Activated CD8-positive, alpha-beta memory T cell treated with anti-CD3 and anti-CD28 coated beads, Interleukin-2, amount 50 U/mL, for 24 hours (primary cell): ENCODE measurements around the gene TUT1.
"Not testable (repeated sequence)": the region's sequence is repeated elsewhere in the genome, so short reads cannot be mapped to it uniquely, and the experiment has no call there.

Experiments used
- DNase-seq: peaks from one replicate; pipeline ENCODE4 v3.0.0-alpha.2; 2020; ENCODE audit errors: extremely low read depth

The TUT1 gene

DNA sequence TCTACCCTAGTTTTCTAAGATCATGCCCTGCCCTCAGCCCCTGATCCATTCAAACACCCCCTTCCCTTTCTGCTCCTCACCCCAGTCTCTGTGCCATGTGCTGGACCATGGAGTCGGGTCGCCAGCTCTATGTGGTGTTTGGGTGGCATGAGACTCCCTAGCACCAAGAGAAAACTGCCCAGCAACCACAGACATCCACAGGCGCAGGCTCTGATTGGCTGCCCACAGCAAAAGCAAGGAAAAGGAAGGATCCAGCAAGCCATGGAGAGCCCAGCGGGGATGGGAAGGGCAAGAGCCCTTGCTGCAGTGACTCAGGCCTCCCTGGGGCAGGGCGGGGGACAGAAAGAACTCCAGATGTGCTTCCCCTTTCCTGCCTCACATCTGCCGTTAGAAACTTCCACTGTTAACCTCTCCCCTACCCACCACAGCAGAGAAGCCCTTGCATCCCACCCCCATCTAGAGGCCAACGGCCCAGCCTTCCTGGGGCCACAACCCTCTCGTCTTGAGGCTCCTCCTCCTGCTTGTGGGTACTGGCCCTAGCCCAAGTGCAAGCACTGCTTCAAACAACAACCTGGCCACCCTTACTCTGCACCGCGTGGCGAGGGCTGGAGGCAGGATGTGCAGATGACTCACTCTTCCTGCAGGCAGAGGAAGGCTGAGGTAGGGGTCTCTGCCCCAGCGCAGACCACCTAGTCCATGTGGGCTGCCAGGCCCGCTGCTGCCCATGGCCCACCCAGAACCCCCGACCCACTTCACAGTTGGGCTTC is 35.0 kb downstream of the TUT1 start:
- DNase-seq = no peak

DNA sequence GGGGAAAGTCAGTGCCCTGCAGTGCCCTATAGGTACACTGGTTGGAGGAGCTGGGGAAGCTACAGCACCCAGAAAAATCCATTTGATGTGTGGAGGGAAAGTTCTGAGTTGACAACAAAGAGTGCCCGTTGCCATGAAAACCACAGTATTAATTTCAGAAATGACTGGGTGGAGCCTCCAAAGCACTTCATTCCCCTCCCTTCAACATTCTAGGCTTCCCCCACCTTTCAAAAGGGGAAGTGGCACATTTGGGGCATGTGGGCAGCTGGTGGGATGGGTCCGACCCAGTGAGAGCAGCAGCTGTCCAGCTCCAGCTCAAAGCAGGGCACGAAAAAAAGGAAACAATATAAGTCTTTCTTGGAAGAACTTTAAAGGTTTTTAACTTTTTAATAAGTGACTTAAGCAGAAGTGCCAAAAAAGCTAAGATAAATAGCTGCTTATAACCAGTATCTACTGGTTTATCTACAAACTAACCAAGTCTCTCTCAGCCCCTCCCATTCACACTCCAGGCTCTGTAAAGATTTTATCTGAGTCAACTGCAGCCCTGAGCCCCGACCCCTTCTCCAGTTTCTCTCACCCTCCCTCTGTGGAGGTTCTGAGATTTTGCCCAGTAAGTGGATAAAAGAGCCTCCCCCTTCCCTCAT is 35.7 kb downstream of the TUT1 start:
- no peak for DNase-seq

DNA sequence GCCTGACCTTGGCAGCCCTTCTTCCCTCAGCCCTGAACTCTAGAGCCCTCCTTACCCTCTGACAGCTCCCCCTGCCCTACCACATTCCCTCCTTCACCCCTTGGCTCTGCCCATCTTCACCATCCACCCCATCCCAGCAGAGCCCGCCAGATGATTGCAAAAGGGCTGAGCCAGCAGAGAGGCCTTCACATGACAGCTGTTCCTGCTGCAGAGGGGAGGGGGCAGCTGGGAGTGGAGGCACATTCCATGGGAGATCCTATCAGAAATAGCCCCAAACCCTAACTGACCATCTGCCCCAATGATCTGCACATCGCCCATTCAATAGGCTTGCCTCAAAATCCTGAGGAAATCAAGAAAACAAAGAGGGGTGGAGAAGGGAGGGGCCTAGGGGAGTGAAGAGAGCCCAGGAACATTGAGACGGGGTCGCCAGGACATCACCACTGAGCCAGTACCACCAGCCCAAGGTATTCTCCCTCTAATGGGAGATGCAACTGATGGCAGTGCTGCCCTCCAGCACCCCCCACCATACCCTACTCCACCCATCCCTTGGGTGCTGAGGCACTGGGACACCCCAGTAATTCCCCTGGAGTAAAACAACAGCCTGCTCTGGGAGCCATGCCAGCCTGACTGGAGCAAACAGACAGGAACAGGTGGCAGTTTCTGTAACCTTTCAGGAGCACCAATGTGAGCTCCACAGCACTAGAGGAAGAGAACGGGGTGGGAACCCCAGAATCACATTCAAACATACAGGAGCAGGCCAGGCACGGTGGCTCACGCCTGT is 36.7 kb downstream of the TUT1 start:
- no peak for DNase-seq

DNA sequence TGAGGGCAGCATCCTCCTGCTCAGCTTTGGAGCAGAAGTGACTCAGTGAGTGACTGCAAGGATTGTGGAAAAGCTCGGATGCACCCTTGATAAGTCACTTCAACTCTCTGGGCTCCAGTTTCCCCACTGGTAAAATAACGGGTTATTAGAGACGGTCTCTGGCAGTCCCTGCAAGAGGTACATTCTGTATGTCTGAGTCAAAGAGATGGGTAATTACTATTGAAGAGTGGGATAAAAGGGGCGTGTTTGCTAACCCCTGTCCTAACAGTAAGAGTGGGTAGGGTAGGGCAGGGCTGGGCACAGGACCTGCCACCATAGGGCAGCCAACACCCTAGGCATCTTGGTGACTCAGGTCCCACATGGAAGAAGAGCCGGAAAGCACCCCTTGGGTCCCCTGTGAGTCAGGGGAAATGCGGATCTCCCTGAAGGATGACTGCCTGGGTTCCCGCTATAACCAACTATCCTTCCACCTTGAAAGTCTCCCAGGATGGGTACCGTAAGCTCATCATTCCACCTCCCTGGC is 37.4 kb downstream of the TUT1 start:
- DNase-seq = no peak

DNA sequence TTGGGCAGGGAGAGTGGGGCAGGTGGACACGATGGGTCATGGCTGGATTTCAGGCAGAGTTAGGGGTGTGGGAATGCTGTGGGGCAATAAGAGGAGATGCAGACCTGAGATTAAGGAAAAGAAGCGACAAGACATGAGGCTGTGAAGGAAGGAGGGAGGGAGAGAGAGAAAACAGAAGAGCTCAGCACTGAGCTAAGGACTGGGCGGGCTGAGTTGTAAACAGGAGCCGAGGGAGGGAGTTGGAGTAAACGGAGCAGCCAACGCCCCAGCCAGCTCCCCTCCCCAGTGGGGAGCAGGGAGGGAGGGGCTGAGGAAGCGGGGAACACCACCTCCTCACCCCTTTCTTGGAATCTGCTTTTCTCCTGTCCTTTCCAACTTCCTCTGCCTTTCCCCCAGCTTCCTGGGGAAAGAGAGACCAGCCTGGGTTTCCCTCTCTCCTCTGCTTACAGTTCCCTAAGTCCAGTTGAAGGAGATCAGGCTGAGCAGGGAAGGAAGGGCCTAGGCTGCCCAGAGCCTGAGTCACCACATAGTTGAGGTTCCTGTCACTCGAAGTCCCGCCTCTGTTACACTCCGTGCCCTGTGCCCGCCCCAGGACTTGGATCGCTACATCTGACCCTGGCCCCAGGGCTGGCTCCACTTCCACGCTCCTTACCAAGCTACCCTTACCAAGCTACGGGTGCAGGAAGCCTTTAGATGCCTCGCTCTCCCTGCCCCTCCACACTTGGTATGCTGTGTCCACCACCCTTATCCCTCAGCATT is 38.1 kb downstream of the TUT1 start:
- DNase-seq = no peak

DNA sequence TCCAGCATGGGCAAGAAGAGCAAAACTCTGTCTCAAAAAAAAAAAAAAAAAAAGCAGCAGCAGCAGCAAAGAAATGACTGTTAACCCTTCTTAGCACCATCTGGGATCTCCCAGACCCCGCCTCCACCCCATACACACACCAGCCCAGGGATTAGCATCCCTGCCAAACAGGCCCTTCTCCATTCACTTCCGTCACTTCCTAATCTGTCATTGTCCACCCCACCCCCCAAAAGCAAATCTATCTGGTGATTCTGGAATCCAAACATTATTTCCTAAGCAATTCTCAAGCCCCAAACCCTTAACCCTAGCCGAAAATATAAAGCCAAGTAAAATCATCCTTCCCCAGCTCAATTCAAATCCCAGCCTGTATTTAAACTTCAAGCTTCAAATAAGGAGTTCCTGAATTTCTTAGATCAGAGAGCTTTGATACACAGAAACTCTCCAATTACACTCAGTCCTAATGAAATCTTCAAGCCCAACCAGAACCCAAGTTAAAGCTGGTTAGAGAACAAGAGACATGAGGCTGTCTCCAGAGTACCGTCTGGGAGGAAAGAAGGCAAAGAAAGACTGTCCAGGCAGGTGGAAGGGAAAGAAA is 38.7 kb downstream of the TUT1 start:
- no peak for DNase-seq

DNA sequence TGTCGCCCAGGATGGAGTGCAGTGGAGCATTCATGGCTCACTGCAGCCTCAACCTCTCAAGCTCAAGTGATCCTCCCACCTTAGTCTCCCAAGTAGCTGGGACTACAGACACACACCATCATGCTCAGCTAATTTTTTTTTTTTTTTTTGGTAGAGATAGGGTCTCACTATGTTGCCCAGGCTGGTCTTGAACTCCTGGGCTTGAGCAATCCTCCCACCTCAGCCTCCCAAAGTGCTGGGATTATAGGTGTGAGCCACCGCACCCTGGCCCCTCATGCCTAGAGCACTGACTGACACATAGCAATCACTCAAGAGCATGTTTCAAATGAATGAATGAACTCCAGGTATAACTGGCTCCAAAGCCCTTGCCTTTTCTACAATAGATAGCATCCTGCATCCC is 40.8 kb downstream of the TUT1 start:
- DNase-seq = not testable (repeated sequence)

DNA sequence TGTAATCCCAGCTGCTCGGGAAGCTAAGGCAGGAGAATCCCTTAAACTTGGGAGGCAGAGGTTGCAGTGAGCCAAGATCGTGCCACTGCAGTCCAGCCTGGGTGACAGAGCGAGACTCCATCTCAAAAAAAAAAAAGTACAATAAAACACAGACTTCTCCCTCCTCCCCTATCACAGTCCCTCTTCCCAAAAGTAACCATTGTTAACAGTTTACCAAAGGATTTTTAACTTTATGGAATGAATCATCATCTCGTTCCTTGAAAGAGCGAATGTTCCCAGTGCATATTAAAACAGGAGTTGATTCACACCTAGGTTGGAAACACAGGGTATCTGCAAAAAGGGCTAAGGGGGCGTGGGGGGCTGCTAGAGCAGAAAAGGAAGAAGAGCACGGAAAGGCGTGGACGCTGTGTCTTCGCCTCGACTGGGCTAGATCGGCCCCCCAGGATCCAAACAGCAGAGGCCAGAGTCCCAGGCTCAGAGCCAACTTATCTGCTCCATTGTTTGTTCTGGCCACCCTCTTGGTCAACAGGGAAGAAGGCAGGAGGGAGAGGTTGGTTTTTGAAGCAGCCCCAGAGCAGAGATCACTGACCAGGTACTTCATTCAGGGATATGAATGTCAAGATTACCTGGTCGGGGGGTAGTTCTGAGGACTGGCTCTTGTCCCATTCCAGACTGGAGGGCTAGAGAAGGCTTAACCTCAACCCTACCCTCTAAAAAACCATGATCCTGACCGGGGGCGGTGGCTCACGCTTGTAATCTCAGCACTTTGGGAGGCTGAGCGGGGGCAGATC is 42.6 kb downstream of the TUT1 start:
- DNase-seq = no peak

DNA sequence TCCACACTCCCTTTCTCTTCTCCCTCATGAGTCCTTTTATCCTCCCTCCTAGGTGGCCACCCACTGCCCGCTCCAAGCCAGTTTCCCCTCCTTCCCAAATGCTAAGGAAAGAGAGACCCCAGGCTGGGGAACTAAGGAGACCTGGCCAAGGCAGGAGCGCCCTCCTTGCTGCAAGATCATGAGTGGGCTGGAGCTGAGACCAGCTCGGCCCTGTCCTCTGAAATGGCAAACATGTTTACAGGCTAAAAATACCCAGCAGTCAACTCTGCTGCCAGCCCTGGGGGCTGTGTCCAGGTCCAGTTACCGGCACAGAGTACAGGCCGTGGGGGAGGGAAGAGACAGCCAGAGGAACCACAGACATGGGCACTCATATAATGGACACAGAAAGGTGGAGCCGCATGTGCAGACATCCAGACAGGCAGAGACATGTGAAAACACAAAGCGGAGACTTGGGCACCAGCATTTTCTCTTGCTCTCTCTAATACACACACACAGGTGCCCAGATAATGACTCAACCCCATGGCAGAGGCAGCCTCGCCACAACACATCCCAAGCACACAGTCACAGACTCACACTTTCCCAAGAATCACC is 43.5 kb downstream of the TUT1 start:
- DNase-seq = no peak

DNA sequence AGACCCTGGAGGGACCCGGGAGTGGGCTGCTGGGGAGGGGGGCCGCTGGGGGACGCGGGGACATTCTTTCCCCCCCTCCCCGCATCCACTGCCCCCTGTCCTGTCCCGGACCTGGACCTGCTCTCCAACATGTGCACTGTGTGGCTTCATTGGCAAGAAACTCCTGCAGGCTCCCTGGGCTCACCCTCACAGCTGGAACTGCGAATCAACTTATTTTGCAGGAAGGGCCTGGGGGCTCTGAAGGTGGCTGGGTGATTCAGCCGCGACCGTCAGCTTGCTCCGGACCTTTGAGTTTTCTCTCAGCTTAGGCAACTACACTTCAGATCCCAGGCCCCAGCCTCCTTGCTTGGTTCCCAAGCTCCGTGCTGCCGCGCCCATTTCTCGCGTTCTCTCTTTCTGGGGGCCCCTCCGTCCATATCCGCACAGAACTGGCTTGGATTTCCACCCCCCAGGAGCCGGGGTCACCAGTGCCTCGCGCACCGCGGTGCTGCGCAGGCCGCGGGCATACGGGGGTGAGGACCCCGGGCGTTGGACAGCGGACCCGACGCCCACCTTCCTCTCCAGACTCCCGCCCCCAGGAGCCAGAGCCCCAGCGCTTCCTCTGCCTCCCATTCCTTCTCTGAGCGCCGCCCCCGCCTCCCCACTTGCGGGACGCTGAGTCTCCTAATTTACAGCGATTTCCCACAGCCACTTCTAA is 44.2 kb downstream of the TUT1 start:
- DNase-seq = no peak

DNA sequence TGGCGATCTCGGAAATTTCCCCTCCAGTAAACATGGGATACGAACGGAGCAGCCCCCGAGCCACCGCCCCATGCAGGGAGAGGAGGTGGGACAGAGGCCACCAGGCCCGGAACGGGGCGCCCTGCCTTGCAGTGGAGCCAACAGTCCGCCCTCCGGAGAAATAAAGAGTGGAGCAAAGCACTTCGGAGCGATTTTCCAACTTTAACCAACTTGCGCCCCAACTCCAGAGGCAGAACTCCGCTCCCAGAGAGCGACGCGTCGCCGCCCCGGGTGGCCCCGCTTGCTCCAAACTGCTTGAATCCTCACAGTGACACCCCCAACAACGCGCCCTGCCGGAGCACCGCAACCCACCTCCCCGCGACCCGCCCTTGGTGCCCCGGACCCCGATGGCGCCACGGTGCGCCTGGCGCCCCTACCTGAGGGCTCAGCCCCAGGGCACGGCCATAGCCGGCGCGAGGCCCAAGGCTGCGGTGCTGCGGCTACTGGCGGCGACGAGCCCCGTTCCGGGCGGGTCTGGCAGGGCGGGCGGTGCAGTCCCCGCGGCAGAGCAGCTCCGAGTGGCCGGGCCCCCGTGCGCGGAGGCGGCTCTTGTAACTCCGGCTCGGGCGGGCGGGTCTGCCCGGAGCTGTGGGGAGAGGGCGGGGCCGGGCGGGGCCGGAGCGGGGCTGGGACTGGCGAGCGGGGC is 44.9 kb downstream of the TUT1 start, which contains the start of gene AHNAK:
TSS of gene AHNAK (minus strand) at position 563 of the 685 bp plus-strand sequence. CDS start 10,708 bp downstream, outside the sequence.
- DNase-seq = no peak

DNA sequence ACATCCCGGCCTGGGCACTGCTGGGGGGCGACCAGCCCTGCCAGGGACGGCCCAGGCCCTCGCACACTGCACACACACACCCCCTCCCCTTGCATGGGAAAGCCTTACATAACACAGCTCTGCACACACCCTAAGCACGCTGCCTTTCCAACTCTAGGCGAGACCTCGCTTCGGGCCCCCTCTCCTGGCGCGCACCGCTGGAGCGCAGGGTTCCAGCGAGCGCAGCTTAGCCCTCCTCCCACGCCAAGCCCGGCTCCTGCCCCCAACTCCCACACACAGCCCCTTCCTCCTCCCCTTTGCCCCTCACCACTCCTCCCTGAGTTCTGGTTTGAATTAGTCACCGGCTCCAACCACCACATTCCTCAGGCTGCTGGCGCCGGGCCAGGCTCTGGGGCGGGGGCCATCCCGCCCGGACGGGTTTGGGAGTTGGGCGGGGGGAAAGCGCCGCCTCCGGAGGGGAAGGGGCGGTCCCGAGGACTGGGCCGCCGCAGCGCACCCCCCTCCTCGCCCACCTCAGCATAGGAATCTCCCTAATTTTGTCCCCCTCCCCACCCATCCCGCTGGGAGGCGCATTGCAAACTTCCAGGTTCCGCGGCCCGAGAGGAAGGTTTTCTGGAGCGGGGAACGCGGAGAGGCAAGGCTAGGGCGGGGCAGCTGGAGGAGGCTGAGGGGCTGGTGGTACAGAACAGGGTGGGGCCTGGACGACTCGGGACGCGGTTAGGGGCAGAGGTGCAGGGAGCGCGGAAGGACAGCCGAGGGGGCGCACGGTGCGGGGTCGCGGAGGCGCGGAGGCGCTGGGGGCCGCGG is 45.7 kb downstream of the TUT1 start:
- DNase-seq = no peak

DNA sequence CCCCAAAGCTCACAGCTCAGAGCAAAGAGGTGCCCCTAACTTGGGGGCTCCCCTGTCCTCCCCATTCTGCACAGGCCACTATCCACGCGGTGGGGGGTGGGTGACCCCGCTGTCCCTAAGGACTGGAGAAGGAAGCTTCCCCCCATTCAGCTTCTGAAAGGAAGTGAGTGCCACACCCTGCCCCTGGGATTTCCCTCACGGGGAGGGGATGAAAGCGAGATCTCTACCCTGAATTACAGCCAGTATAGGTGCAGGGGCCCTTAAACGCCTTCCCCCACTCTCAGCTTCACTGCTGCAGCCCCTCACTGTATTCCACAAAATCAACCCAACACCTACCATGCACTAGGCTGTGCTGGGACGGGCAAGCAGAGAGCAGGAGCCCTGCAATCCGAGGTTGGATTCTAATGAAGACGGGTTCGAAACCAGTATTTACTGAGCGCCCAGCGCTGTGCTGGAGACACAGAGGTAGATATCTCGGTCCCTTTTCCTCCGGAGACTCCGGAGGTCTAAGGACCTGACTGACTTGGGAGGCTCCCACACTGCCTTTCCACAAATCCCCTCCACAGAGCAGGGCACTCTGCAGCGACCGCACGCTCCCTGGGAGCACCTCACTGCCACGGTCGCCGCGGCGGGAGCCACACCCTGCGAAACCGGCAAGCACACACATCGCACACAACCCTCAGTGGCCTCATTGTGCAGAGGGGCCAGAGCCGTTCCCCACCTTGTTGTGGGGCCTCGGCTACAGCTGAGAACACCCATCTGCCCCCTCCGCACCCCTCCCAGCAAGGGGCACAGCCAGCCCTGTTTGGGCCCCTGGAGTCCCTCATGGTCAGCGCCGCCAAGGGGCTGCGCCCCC is 46.5 kb downstream of the TUT1 start:
- no peak for DNase-seq

DNA sequence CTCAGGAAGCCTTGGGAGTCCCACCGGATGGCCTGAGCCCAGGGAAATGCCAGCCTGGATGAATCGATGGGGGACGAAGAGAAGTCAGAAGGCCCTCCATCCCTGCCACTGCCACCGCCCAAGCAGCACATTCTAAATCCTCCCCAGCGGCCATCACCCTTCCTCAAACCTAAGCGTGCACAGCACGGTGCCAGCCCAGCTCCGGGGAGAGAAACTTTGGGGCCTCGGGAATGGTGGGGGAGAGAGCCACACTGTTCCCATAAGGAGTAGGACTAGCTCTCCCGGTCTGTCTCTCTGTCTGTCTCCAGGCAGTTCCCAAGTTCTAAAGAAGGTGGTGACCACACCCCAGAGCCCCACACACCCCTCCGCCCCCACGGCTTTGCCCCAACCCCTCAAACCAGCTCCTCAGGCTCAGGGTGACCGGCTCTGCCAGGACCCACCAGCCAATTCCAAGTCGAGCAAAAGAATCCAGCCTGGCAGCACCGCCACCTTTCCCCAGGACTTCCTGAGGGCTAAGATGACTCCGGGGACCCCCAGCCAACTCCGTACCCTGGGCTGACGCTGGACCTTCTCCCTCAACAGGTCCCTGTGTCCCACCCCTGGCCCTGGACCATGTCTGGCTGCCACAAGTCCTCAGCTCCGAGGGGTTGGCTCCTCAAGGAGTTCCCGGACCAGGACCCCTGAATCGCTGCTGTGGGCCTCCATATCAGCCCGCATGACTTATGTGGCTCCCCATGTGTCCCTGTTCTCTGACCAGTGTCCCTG is 47.5 kb downstream of the TUT1 start:
- DNase-seq = no peak

DNA sequence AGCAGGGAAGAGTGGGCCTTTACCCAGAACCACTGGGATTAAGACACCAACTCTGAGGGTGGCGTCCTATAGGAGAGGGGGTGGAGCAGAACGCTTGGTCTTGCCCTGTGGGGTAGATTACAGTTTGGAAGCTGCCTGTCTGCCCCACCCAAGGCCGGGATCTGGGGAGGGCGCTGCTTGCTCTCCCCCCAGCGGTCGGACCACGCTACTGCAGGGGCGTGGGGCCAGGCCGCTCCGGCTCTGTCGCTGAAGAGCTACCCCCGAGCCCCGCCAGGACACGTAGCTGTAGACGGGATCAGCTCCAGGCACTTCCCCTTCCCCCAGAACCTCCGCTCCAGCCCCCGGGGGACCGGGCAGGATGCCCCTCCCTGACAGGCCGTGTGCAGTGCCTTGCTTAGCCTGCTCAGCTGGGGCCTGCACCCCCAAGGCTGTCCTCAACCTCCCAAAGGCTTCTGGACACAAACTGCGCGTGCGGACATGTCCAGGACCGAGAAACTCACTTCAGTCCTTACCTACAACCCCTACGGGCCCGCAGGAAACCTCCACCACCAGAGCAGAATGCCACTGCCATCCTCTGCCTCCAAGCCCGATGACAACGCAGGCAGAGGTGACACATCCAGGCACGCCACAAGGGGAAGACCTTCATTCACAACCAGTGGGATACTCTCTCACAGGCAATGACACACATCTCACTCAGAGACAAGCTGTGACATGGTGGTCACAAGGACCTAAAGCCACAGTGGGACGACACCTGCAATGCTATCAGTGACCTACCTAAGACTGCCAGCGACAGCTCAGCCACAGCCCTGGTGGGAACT is 48.4 kb downstream of the TUT1 start:
- no peak for DNase-seq
